GM18526 (cell line): Measurements from ENCODE around the gene LONP2.

Experiments used
- POLR2A ChIP-seq: IDR thresholded peaks from 3 replicates; pipeline ENCODE4 v1.6.1; 2011; ENCODE audit not compliant: insufficient read length; ENCODE audit errors: extremely low read depth

The LONP2 gene

DNA sequence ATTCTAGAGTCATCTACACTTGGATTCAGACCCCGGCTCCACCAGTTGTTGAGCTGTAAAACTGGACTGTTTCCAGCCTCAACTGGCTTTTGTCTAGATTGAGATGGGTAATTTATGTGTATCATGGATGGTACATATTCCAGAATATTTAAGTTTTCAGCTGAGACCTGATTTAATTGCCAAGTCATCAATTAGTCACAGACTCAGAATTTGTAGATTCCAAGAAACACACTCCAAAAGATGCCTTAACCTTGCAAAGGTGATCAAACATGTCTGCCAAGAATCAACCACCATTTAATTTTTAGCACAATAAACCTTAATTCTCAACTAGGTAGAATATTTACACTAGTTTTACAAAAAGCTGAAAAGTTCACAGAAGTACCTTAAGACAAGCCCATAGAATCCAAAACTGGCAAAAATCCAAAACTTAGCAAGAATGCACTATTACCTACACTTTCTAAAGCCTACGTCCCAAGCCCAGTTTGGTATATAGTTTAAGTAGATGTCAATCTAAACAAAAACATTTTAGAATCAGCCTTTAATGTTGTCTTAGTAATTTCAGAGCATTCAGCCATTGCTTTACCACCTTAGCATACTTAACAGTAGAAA lies 123.4 kb downstream of the LONP2 start:
- no peak for TF ChIP-seq POLR2A

DNA sequence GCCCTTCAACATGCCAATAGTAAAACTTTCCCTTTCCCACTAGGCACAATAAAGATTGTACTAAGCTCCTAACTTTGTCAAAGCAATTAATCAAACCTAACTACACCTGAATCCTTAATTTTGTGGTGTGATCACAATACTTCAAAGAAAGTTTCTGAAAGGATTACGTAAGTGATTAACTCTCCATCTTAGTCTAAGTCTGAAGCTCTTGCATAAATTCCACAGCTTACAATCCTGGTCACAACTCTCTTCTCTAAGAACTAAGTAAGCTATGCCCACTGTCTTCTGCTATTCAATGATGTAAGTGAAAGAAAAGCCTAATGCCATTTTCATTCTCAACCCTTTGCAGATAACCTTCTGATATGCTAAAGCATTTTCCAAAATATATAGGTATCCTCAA lies 125.7 kb downstream of the LONP2 start:
- TF ChIP-seq POLR2A = no peak

DNA sequence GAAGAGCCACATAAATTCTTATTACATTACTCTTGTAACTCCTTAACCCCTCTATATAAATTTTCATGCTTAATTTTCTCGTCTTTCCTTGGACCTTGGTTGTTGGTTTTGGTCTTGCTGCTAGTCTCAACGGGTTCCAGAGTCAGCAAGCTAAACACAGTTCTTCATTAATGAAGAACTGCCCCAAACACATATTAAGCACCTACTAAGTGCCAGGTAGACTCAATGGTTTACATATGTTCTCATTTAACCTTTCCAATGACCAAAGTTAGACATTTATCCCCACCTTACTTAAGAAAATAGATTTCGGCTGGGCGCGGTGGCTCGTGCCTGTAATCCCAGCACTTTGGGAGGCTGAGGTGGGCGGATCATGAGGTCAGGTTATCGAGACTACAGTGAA lies 126.1 kb downstream of the LONP2 start:
- TF ChIP-seq POLR2A = no peak

DNA sequence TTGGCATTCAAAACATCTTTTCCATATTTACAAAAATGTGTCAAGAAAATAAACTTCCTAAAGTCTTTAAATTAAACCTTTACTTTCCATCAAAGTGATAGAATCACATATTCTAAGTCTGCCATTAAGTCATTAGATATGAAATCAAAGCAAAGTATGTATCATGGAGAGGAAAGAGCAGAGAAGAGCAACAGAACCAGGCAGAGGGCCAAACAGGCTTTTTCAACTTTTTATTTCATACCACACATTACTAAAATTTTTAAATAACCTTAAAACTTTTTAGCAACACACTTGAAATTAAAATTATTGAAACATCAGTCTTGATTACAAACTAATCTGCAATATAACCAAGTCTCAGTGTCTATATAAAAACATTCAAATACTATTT lies 127.3 kb downstream of the LONP2 start:
- no peak for TF ChIP-seq POLR2A

DNA sequence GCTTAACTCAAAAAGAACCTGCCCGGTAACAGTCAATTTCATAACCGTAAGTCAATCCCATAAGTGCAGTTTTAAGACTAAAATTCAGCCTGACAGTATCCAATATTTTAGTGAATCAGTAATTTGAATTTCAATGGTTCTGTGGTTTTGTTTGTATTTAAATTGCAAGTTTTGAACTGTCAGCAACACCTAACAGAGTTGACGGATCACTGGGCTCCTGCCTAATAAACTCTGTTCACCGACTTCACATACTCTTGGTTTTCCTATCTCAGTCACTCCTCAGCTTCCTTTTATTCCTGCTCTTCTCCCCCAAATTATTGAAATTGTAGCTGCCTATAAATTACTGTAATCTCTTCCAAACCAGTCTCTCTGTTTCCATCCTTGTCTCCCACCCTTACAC lies 128.6 kb downstream of the LONP2 start:
- TF ChIP-seq POLR2A = no peak

DNA sequence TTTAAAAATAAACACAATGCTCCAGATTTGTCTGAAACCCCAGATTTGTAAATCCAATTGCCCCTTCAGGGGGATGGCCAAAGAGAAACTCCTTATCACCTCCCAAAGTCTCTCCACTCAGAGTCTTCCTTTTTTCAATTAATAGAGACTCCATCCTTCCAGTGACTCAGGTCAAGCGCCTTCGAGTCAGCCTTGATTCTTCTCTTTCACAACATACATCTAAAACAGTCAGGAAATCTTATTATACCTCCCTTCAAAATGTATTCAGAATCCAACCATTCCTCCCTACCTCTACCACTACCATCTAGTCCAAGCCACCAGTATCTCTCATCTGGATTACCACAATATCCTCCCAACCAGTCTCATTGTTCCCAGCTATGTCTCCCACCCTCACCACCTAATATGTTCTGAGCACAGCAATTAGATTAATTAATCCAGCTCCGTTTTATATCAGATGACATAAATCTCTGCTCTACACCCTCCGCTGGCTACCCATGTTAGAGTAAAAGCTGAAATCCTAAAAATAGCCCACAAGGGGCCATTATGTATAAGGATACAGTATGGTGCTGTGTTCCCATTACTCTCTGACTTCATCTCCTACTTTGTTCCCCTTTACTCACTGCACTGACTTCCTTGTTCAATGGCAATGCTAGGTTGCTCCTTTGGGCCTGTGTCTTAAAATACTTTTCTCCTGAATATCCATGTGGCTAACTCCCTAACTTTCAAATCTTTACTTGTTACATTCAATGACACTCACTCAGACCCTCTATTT lies 129.3 kb downstream of the LONP2 start:
- no peak for TF ChIP-seq POLR2A

DNA sequence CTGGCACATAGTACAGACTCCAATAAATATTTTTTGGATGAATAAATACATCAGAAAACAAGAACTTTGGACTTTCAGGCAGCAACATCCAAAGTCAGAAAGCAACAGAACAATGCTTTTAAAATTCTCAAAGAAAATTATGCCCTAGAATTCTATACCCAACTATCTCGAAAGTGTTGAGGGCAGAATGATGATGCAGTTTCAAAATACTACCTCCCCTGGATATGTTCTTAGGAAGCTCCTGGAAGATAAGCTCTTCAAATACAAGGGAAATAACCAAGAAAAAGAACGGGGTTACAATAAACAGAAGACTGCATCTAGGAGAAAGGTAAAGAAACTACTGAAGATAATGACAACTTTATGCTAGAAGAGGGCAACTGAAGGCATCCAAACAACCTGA lies 130.2 kb downstream of the LONP2 start:
- TF ChIP-seq POLR2A = no peak

DNA sequence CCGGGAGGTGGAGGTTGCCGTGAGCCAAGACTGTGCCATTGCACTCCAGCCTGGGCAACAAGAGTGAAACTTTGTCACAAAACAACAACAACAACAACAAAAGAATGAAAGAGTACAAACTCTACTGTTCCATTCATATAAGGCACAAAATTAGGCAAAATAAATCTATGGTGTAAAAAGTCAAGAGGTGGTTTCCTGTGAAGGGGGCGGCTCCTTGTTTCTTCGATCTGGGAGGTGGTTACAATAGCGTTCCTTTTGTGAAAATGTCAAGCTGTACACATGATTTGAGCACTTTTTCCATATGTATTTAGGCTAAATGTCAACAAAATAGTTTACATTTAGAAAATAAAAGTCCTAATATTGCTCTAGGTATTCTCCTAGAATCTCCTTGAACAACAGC lies 134.2 kb downstream of the LONP2 start:
- TF ChIP-seq POLR2A = no peak

DNA sequence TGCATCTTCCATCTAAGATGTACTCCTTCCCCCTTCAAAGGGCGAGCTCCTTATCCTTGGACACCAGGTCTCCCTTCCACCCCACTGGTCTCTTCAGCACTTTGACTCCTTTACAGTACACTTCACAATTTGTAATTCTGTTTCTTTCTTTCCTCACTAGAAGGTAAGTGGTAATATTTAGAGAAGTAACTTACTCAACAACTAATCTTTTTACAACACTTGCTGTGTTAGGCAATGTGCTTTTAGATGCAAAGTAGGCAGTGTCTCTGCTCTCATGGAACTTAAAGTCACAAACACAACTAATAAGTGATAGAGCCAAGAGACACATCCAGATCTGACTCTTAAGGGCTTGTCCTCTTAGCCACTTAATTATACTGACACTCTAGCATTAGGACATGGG lies 134.7 kb downstream of the LONP2 start:
- TF ChIP-seq POLR2A = no peak

DNA sequence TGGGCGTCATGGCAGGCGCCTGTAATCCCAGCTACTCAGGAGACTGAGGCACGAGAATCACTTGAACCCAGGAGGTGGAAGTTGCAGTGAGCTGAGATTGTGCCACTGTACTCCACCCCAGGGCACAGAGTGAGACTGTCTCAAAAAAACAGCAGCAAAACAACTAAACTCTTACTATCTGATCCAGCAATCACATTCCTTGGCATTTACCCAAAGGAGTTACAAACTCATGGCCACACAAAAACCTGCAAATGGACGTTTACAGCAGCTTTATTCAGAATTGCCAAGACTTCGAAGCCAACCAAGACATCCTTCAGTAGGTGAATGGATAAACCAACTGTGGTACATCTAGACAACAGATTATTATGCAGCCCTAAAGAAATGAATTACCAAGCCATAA lies 137.1 kb downstream of the LONP2 start:
- TF ChIP-seq POLR2A = no peak

DNA sequence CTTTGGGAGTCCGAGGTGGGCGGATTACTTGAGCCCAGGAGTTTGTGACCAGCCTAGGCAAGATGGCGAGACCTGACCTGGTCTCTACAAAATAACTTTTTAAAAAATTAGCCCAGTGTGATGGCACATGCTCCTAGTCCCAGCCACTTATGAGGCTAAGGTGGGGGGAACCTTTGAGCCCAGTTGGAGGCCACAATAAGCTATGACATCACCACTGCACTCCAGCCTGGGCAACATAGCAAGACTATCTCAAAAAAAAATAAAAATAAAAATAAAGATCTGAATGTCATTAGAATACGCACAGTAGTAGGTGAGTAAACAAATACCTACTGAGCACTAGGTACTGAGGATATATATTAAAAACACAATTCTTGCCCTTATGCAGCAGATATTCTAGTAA lies 138.0 kb downstream of the LONP2 start:
- TF ChIP-seq POLR2A = no peak

DNA sequence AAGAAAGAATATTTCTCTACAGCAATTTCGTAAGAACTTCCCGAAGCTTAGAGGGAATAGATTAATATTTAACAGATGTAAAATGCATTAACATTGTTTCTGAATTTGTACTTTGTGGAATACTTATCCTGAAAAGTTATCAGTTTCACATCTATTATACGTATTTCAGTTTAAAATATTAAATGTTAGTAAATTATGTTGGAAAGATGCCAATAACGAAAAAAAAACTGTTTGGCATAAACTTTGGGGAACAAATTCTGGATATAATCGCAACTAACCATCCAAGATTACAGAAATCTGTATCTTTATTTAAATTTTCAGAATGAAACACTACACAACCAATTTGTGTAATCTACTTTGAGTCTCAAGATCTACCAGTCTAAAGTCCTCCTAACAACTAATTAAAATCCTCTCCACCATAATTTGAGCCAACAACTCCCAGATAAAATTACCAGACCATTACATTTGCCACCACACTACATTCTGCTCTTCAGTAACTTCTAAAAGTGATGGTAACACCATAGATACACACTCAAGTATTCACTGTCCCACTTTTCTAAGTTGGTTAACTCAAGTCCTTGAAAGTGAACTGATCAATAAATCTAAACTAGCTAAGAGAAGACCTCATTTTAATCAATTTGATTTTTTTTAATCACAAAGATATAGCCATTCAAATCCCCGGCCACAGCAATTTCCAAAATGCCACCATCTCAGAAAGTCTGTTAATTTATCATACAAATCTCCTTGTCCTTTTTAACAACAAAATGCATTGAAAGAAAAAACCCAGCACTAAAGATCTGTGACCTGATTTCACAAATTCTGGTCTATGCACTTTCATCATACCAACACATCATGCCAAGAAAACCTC lies 139.1 kb downstream of the LONP2 start:
- no peak for TF ChIP-seq POLR2A

DNA sequence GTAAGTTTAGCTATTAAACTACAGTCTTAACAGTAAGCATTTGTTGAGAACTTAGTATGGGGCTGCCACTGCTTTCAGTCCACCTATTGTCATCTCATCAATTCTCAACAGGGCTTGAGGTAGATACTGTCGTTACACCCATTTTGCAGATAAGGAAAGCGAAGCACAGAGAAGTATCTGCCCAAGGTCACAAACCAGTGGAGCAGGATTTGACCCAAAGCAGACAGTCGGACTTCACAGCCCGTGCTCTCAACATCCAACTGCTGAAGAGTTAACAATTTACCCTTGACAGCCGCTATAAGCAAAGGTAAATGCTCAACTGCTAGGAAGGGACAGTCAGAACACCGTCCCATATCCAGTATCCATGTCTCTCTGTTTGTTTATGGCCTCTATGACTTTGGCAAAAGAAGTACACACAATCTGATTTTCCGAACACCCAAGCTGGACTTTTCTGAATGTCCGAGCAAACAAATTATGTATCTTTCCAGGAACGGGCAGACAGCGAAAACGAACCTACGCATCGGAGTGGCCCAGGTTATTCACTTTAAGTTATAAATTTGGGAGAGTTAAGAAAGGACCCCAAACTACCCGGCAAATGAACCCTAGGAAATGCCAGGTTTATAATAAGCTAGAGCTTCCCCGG lies 139.9 kb downstream of the LONP2 start:
- TF ChIP-seq POLR2A = no peak

DNA sequence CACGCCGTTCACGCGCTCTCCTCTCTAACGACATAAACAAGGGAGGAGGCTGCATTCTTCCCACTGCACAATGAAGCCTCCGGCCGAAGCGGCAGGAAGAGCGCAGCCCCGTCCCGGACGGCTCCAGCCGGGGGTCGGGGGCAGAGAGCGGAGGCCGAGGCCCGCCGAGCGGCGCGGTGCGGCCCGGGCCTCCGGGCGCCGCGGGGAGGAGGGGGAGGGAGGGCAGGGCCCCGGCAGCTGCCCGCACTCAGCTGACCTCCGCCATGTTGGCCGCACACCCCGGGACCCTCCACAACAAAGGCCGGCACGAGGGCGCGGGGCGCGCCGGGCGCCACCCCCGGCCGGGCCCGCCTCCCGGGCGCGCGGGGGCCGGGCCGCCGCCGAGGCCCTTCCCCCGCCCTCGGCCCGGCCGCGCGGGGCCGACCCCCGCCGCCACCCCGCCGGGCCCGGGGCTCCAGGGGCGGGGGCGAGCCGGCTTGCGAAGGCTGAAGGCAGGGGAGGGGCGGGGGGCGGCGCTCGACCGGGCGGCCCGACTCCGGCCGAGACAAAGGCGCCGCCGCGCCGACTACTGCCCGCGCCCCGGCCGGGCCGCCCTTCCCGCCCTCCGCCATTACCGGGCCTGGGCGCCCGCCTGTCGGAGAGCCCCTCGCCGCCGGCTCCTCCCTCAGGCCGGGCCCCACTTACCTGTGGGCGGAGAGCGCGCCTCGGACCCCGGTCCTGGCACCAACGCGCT lies 140.6 kb downstream of the LONP2 start:
- TF ChIP-seq POLR2A = no peak

DNA sequence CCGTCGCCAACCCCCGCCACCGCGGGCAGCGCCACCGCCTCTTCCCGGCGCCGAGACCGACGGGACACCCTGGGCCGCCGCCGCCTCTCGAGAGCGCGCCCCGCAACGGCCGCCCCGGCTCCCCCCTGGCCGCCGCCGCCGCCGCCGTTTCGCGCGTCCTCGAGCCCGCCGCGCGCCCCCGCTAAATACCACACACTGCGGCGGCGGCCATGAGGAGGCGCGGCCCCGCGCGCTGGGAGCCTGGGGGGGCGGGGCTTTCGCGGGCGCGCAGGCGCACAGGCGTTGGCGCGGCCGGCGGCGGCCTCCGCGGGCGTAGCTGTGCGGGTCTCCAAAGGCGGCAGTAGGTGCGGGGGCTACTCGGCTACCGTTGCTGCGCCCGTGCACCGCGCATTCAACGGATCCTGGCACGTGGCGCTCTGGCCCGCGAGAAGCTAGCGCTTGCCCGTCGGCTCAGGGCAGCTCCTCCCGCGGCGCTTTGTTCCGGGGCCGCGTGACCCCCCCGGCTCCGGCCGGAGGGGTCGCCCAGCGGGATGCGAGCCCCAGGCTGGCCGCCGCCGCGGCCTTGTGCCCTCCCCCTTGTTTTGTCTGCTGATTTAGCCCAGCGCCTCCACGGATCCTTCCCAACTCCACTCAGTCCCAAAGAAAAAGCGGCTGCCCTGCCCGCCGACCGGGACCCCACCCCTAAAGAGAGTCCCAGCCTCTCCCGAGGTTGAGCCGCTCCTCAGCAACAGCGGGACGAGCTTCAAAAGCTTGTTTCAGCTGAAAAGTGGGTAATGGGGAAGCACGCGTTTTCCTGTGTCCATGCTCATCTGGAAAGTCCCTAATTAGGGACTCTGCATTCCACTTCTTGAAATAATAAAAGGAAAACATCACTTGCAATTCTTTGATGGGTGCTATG lies 141.4 kb downstream of the LONP2 start, which contains the start of gene SIAH1:
SIAH1 (minus strand) TSS at position 161 of the 898 bp plus-strand sequence. CDS start 22,985 bp downstream, outside the sequence.
- peak; percentile 82 for TF ChIP-seq POLR2A
